OCI-LY1 (cell line): Measurements from ENCODE around the gene AKAP9.

ENCODE experiments used
- EZH2 ChIP-seq: fragments of 200-600 bp; sonication (generic), shearing (Covaris generic); IDR thresholded peaks from 2 replicates; pipeline ENCODE4 v1.8.0; 2017; ENCODE audit warnings: borderline replicate concordance, mixed run types, mild to moderate bottlenecking, antibody characterized with exemption, low read length, moderate library complexity, mixed read lengths
- TF ChIP-seq, protein P1 (sequence below): fragments of 200-600 bp; sonication (generic), shearing (Covaris generic); IDR thresholded peaks from 2 replicates; pipeline ENCODE4 v1.5.1; 2017; ENCODE audit warnings: mild to moderate bottlenecking, antibody characterized with exemption, low read length, moderate library complexity, mixed read lengths

DNA sequence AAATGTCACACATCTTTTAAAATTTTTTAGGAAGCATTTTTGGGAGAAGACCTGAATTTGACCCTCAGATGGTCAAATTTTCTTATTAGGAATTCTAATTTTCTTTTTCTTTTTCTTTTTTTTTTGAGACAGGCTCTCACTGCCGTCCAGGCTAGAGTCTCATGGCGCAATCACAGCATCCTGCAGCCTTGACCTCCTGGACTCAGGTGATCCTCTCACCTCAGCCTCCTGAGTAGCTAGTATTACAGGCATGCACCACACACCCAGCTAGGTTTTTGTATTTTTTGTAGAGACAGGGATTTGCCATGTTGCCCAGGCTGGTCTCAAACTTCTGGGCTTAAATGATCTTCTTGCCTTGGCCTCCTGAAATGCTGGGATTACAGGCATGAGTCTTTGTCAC lies 65.4 kb downstream of the AKAP9 start:
- TF ChIP-seq, protein P1, sequence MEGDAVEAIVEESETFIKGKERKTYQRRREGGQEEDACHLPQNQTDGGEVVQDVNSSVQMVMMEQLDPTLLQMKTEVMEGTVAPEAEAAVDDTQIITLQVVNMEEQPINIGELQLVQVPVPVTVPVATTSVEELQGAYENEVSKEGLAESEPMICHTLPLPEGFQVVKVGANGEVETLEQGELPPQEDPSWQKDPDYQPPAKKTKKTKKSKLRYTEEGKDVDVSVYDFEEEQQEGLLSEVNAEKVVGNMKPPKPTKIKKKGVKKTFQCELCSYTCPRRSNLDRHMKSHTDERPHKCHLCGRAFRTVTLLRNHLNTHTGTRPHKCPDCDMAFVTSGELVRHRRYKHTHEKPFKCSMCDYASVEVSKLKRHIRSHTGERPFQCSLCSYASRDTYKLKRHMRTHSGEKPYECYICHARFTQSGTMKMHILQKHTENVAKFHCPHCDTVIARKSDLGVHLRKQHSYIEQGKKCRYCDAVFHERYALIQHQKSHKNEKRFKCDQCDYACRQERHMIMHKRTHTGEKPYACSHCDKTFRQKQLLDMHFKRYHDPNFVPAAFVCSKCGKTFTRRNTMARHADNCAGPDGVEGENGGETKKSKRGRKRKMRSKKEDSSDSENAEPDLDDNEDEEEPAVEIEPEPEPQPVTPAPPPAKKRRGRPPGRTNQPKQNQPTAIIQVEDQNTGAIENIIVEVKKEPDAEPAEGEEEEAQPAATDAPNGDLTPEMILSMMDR: no peak
- no peak for TF ChIP-seq EZH2
